ENCODE data around the gene SMIM8. TPM values are rescaled to one million over a fixed set of nuclear protein-coding genes. Genes with fewer than 3 reads are reported as not detected.

Gene SMIM8
- total and polyA plus RNA-seq, 2 donors (not counting 1 experiment from before 2014, with no cell fraction given) = 5.4 to 7.8 TPM

DNA sequence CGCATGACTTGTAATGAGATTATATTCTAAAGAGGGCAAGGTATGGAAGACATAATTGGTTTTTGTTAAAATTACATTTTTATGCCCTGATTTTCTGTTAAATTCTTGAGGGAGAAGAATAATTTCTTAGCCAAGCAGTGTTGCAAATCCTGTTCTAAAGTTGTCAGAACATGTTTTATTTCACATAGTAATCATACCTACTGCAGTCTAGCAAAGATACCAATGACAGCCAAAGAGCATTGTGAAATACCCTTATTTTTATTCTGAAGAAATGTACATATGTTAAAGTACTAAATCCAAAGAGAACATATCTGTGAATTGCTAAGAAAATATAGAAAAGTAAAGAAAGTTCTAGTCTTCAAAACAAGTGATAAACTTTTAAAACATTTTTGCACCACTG lies 39.6 kb upstream of the SMIM8 start:
- Histone ChIP-seq H3K4me2 (ENCODE audit: extremely low read depth, insufficient read depth, low read length) (no peak overlapping the region), H3K36me3 (ENCODE audit: control insufficient read depth, insufficient read depth, low read length) (no peaks in the 10 kb centered on the region), H3K9me3 (ENCODE audit: control insufficient read depth, insufficient read depth, low read depth, low read length) (no peaks in the 10 kb centered on the region), H3K4me3 (replicated peaks in 1 of 4; ENCODE audit: control extremely low read depth in 1 of 4, insufficient read depth in 1 of 4, low read depth in 3 of 4, low read length in 4 of 4) (no peak overlapping the region), H4K20me1 (ENCODE audit: control insufficient read depth, extremely low read depth, insufficient read depth, low read length) (no peaks in the 10 kb centered on the region), H3K79me2 (ENCODE audit: control insufficient read depth, insufficient read depth, low read length) (no peaks in the 10 kb centered on the region), H3K4me1 (ENCODE audit: control insufficient read depth, extremely low read depth, insufficient read depth, low read length) (no peaks in the 10 kb centered on the region), H2AFZ (ENCODE audit: low read length) (no peak overlapping the region), H3K9ac (ENCODE audit: insufficient read depth, low read length) (no peak overlapping the region), H3K27me3 (ENCODE audit: control insufficient read depth, insufficient read depth, low read length) (no peaks in the 10 kb centered on the region), H3K27ac (ENCODE audit: insufficient read depth, low read length) (no peak overlapping the region)
- no peak for TF ChIP-seq EZH2 (IDR thresholded peaks at IDR 0.05; ENCODE audit: low read length, missing control alignments)
- TF ChIP-seq, protein P1, sequence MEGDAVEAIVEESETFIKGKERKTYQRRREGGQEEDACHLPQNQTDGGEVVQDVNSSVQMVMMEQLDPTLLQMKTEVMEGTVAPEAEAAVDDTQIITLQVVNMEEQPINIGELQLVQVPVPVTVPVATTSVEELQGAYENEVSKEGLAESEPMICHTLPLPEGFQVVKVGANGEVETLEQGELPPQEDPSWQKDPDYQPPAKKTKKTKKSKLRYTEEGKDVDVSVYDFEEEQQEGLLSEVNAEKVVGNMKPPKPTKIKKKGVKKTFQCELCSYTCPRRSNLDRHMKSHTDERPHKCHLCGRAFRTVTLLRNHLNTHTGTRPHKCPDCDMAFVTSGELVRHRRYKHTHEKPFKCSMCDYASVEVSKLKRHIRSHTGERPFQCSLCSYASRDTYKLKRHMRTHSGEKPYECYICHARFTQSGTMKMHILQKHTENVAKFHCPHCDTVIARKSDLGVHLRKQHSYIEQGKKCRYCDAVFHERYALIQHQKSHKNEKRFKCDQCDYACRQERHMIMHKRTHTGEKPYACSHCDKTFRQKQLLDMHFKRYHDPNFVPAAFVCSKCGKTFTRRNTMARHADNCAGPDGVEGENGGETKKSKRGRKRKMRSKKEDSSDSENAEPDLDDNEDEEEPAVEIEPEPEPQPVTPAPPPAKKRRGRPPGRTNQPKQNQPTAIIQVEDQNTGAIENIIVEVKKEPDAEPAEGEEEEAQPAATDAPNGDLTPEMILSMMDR (conservative IDR thresholded peaks at IDR 0.05 in 1 of 2, IDR thresholded peaks at IDR 0.05 in 1 of 2; ENCODE audit: low read depth in 1 of 2, low read length in 2 of 2) = no peak
- no peak for DNase-seq (ENCODE audit: low read depth in 2 of 2)

GRCh38 chr6:87283461-87283860 lies 38.9 kb upstream of the SMIM8 start:
- Histone ChIP-seq H3K9me3 (ENCODE audit: control insufficient read depth, insufficient read depth, low read depth, low read length) (no peaks in the 10 kb centered on the region), H3K4me3 (replicated peaks in 1 of 4; ENCODE audit: control extremely low read depth in 1 of 4, insufficient read depth in 1 of 4, low read depth in 3 of 4, low read length in 4 of 4) (no peak overlapping the region), H3K79me2 (ENCODE audit: control insufficient read depth, insufficient read depth, low read length) (no peaks in the 10 kb centered on the region), H3K9ac (ENCODE audit: insufficient read depth, low read length) (no peak overlapping the region), H3K27ac (ENCODE audit: insufficient read depth, low read length) (no peak overlapping the region), H3K27me3 (ENCODE audit: control insufficient read depth, insufficient read depth, low read length) (no peaks in the 10 kb centered on the region), H3K4me2 (ENCODE audit: extremely low read depth, insufficient read depth, low read length) (no peak overlapping the region), H3K36me3 (ENCODE audit: control insufficient read depth, insufficient read depth, low read length) (no peaks in the 10 kb centered on the region), H2AFZ (ENCODE audit: low read length) (no peak overlapping the region), H4K20me1 (ENCODE audit: control insufficient read depth, extremely low read depth, insufficient read depth, low read length) (no peaks in the 10 kb centered on the region), H3K4me1 (ENCODE audit: control insufficient read depth, extremely low read depth, insufficient read depth, low read length) (no peaks in the 10 kb centered on the region)
- TF ChIP-seq EZH2 (IDR thresholded peaks at IDR 0.05; ENCODE audit: low read length, missing control alignments) = no peak
- TF ChIP-seq, protein P1 (conservative IDR thresholded peaks at IDR 0.05 in 1 of 2, IDR thresholded peaks at IDR 0.05 in 1 of 2; ENCODE audit: low read depth in 1 of 2, low read length in 2 of 2) = no peak
- no peak for DNase-seq (ENCODE audit: low read depth in 2 of 2)

DNA sequence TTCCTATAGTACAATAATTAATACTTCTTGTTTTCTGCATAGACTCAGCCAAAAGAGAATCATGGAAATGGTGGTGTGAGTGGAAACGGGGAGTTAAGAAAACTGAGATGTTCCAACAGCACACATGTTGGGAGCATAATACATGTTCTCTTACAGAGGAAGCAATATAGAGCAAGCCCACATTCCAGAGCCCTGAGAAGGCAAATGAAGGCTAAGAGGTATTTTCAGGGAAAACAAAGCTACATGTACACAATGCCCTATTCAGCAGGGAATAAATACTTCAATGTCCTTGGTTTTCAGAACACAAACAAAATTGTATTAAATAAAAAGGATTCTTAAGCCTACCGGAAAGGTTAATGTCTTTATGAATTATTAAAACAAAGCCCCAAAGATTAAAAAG lies 35.1 kb upstream of the SMIM8 start:
- DNase-seq (ENCODE audit: low read depth in 2 of 2) = no peak

More for the DNA sequence above, 35.1 kb upstream of the SMIM8 start:
- Histone ChIP-seq H3K9me3 (ENCODE audit: control insufficient read depth, insufficient read depth, low read depth, low read length) (no peaks in the 10 kb centered on the region), H3K4me3 (replicated peaks in 1 of 4; ENCODE audit: control extremely low read depth in 1 of 4, insufficient read depth in 1 of 4, low read depth in 3 of 4, low read length in 4 of 4) (no peak overlapping the region), H3K9ac (ENCODE audit: insufficient read depth, low read length) (no peak overlapping the region), H2AFZ (ENCODE audit: low read length) (no peak overlapping the region), H3K4me2 (ENCODE audit: extremely low read depth, insufficient read depth, low read length) (no peak overlapping the region), H3K79me2 (ENCODE audit: control insufficient read depth, insufficient read depth, low read length) (no peaks in the 10 kb centered on the region), H4K20me1 (ENCODE audit: control insufficient read depth, extremely low read depth, insufficient read depth, low read length) (no peaks in the 10 kb centered on the region), H3K27me3 (ENCODE audit: control insufficient read depth, insufficient read depth, low read length) (no peaks in the 10 kb centered on the region), H3K4me1 (ENCODE audit: control insufficient read depth, extremely low read depth, insufficient read depth, low read length) (no peaks in the 10 kb centered on the region), H3K27ac (ENCODE audit: insufficient read depth, low read length) (no peak overlapping the region), H3K36me3 (ENCODE audit: control insufficient read depth, insufficient read depth, low read length) (no peaks in the 10 kb centered on the region)
- TF ChIP-seq, protein P1 (conservative IDR thresholded peaks at IDR 0.05 in 1 of 2, IDR thresholded peaks at IDR 0.05 in 1 of 2; ENCODE audit: low read depth in 1 of 2, low read length in 2 of 2) = no peak
- no peak for TF ChIP-seq EZH2 (IDR thresholded peaks at IDR 0.05; ENCODE audit: low read length, missing control alignments)
